ENCODE measurements around the gene NSMF.

NSMF gene

DNA sequence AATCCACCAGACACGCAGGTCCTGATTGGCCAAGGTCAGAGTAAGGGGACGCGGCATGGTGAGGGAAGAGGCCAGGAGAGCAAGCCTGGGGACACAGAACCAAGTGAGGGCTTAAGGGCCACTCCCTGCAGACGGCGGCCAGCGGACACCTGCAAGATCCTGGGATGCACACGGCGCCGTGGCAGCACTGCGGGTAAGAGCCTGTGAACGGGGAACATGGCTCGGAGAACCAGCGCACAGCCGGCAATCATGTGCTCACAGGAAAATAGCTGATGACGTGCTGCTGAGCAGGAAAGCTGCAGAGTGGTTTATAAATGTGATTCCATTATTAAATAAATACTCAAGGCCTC is 27.0 kb upstream of the NSMF start:
- no peaks in the 10 kb centered on the region for H3K36me3 ChIP-seq (replicated peaks)
- no peaks in the 10 kb centered on the region for H3K9me3 ChIP-seq
- no peak overlapping the region for H3K4me3 ChIP-seq
- no peaks in the 10 kb centered on the region for H3K4me1 ChIP-seq
- in situ Hi-C loops (cut with MboI; ENCODE audit: low sequenced_read_pairs), result no loop called here
- H3K27me3 ChIP-seq (ENCODE audit: low read depth), result no peaks in the 10 kb centered on the region
- no peak for DNase-seq (ENCODE audit: low spot score in 2 of 2)

GRCh38 chr9:137485343-137486140 is 26.4 kb upstream of the NSMF start:
- DNase-seq (ENCODE audit: low spot score in 2 of 2), result no peak
- Histone ChIP-seq H3K4me3 (no peak overlapping the region), H3K27me3 (ENCODE audit: low read depth) (no peaks in the 10 kb centered on the region), H3K9me3 (no peaks in the 10 kb centered on the region), H3K4me1 (no peaks in the 10 kb centered on the region), H3K36me3 (replicated peaks) (no peaks in the 10 kb centered on the region)
- in situ Hi-C loops (cut with MboI; ENCODE audit: low sequenced_read_pairs), result no loop called here

DNA sequence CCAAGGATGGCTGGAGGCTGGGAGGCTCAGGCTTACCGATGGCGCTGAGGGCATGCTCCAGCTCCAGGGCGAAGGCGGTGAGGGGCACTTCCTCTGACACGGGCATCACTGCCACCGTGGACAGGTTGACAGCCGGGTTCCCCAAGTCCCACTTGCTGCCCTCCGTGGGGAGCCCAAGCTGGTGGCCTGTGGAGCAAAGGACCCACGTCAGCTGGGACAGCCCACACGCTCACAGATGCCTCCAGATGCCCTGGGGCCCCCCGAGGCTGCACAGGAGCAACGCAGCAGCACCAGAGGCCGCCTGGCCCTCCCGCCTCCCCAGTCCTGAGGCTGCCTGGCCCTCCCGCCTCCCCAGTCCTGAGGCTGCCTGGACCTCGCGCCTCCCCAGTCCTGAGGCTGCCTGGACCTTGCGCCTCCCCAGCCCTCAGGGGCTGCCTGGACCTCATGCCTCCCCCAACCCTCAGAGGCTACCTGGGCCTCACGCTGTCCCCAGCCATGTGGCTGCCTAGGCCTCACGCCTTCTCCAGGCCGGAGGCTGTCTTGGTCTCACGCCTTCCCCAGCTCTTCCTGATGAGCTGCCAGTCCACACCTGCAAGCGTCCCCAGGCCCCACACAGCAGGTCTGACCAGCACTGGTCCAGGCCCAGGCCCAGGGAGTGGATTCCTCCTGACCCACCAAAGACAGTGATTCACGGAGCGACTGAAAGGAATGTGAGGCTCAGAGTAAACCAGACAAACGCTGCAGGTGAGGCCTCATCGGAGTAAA is 25.6 kb upstream of the NSMF start:
- DNase-seq (ENCODE audit: low spot score in 2 of 2), result no peak
- Histone ChIP-seq H3K4me3 (no peak overlapping the region), H3K27me3 (ENCODE audit: low read depth) (no peaks in the 10 kb centered on the region), H3K9me3 (no peaks in the 10 kb centered on the region), H3K4me1 (no peaks in the 10 kb centered on the region), H3K36me3 (replicated peaks) (no peaks in the 10 kb centered on the region)
- in situ Hi-C loops (cut with MboI; ENCODE audit: low sequenced_read_pairs), result no loop called here

- DNase-seq (ENCODE audit: low spot score in 2 of 2), result no peak
- Histone ChIP-seq H3K4me1 (no peaks in the 10 kb centered on the region), H3K27me3 (ENCODE audit: low read depth) (no peaks in the 10 kb centered on the region), H3K9me3 (no peaks in the 10 kb centered on the region), H3K4me3 (no peak overlapping the region), H3K36me3 (replicated peaks) (no peaks in the 10 kb centered on the region)
- in situ Hi-C loops (cut with MboI; ENCODE audit: low sequenced_read_pairs), result no loop called here
These were observed 23.1 kb upstream of the NSMF start for GRCh38 chr9:137482094-137482781.

GRCh38 chr9:137480686-137481683 is 21.9 kb upstream of the NSMF start:
- no peak for DNase-seq (ENCODE audit: low spot score in 2 of 2)
- Histone ChIP-seq H3K9me3 (0 out of 2 replicates have a peak, but pooled peaks cover 2% of the 10 kb centered on the region), H3K4me3 (no peak overlapping the region), H3K27me3 (ENCODE audit: low read depth) (no peaks in the 10 kb centered on the region), H3K36me3 (replicated peaks) (no peaks in the 10 kb centered on the region), H3K4me1 (no peaks in the 10 kb centered on the region)
- in situ Hi-C loops (cut with MboI; ENCODE audit: low sequenced_read_pairs), result no loop called here

GRCh38 chr9:137479892-137480685 is 21.0 kb upstream of the NSMF start:
- no peaks in the 10 kb centered on the region for H3K4me1 ChIP-seq
- no peaks in the 10 kb centered on the region for H3K27me3 ChIP-seq (ENCODE audit: low read depth)
- H3K9me3 ChIP-seq, result 0 out of 2 replicates have a peak, but pooled peaks cover 6% of the 10 kb centered on the region
- no peak overlapping the region for H3K4me3 ChIP-seq
- DNase-seq (ENCODE audit: low spot score in 2 of 2), result no peak
- in situ Hi-C loops (cut with MboI; ENCODE audit: low sequenced_read_pairs), result no loop called here
- H3K36me3 ChIP-seq (replicated peaks), result no peaks in the 10 kb centered on the region

GRCh38 chr9:137478962-137479861 is 20.1 kb upstream of the NSMF start:
- in situ Hi-C loops (cut with MboI; ENCODE audit: low sequenced_read_pairs), result no loop called here
- Histone ChIP-seq H3K4me3 (no peak overlapping the region), H3K36me3 (replicated peaks) (no peaks in the 10 kb centered on the region), H3K4me1 (no peaks in the 10 kb centered on the region), H3K27me3 (ENCODE audit: low read depth) (no peaks in the 10 kb centered on the region), H3K9me3 (0 out of 2 replicates have a peak, but pooled peaks cover 6% of the 10 kb centered on the region)
- no peak for DNase-seq (ENCODE audit: low spot score in 2 of 2)

- Histone ChIP-seq H3K4me1 (no peaks in the 10 kb centered on the region), H3K27me3 (ENCODE audit: low read depth) (no peaks in the 10 kb centered on the region)
- in situ Hi-C loops (cut with MboI; ENCODE audit: low sequenced_read_pairs), result no loop called here
These were observed 19.5 kb upstream of the NSMF start for GRCh38 chr9:137478613-137478961.

GRCh38 chr9:137477778-137478612 is 18.9 kb upstream of the NSMF start:
- in situ Hi-C loops (cut with MboI; ENCODE audit: low sequenced_read_pairs), result no loop called here
- 0 out of 2 replicates have a peak, but pooled peaks cover 9% of the 10 kb centered on the region for H3K9me3 ChIP-seq

More at GRCh38 chr9:137478613-137478961, 19.5 kb upstream of the NSMF start:
- H3K36me3 ChIP-seq (replicated peaks), result no peaks in the 10 kb centered on the region
- H3K9me3 ChIP-seq, result 0 out of 2 replicates have a peak, but pooled peaks cover 9% of the 10 kb centered on the region
- DNase-seq (ENCODE audit: low spot score in 2 of 2), result no peak
- no peak overlapping the region for H3K4me3 ChIP-seq

GRCh38 chr9:137476856-137477255 is 17.7 kb upstream of the NSMF start:
- in situ Hi-C loops (cut with MboI; ENCODE audit: low sequenced_read_pairs), result no loop called here
- 0 out of 2 replicates have a peak, but pooled peaks cover 9% of the 10 kb centered on the region for H3K9me3 ChIP-seq
- no peak overlapping the region for H3K4me3 ChIP-seq
- H3K36me3 ChIP-seq (replicated peaks), result no peaks in the 10 kb centered on the region
- H3K27me3 ChIP-seq (ENCODE audit: low read depth), result no peaks in the 10 kb centered on the region
- H3K4me1 ChIP-seq, result no peaks in the 10 kb centered on the region
- DNase-seq (ENCODE audit: low spot score in 2 of 2), result no peak

More at GRCh38 chr9:137477778-137478612, 18.9 kb upstream of the NSMF start:
- Histone ChIP-seq H3K4me3 (no peak overlapping the region), H3K36me3 (replicated peaks) (no peaks in the 10 kb centered on the region), H3K27me3 (ENCODE audit: low read depth) (no peaks in the 10 kb centered on the region), H3K4me1 (no peaks in the 10 kb centered on the region)
- DNase-seq (ENCODE audit: low spot score in 2 of 2), result no peak

DNA sequence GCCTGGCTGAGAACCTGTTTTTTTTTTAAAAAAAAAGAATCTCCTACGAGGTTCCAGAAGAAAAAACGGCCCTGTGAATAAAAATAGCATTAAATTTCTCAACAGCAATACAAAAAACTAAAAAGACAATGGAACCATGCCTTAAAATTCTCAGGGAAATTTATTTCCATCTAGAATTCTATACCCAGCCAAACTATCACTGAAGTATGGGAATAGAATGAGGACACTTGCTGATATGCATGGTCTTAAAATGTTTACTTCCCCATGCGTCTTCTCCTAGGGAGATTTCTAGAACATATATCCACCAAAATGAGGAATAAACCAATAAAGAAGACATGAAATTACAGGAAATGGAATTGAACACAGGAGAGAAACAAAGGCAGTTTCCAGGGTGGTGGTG is 16.5 kb upstream of the NSMF start:
- in situ Hi-C loops (cut with MboI; ENCODE audit: low sequenced_read_pairs), result no loop called here
- Histone ChIP-seq H3K27me3 (ENCODE audit: low read depth) (no peaks in the 10 kb centered on the region), H3K9me3 (0 out of 2 replicates have a peak, but pooled peaks cover 9% of the 10 kb centered on the region), H3K36me3 (replicated peaks) (no peaks in the 10 kb centered on the region), H3K4me3 (no peak overlapping the region), H3K4me1 (no peaks in the 10 kb centered on the region)
- DNase-seq (ENCODE audit: low spot score in 2 of 2), result no peak
